GM21786 (cell line): ENCODE measurements around the gene ANKDD1A.

Experiments
- ATAC-seq: cut with Tn5 transposase; IDR thresholded peaks from one replicate; pipeline ENCODE4 v1.9.1; 2021; ENCODE audit not compliant: unreplicated experiment

The ANKDD1A gene

DNA sequence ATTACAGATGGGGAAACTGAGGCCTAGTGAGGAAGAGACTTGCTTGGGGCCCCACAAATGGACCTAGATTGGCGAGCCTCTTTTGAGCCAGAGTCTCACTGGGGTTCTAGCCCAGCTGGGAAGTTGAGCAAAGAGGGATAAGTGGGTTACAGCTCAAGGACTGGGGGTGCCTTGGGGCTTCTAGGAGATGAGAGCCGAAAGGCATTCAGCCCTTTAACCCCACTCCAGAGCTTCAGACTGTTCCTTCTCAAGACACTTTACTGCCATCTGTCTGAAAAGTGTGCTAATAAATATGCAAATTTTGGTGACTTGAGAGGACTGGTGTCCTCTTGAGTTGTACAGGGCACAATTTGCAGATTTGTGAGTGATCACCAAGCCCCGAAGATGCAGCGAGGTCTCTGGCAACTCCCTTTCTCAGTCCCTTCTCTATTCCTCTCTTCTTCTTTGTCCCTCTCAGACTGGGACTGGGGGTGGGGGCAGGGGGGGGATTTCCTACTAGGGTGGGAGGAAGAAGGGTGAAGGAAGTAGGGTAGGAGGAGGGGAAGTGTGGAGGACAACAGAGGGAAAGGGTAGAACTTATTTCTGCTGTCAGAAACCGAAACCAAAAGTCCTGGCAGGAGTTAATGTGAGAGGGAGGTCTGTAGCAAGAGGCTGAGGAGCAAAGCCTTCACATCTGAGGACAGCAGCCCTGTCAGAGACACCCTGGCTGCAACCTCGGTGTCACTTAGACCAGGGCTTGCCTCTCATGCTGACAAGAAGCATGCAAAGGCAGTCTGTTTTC, 16.2 kb upstream of the ANKDD1A start:
- peak; percentile 26 for ATAC-seq

DNA sequence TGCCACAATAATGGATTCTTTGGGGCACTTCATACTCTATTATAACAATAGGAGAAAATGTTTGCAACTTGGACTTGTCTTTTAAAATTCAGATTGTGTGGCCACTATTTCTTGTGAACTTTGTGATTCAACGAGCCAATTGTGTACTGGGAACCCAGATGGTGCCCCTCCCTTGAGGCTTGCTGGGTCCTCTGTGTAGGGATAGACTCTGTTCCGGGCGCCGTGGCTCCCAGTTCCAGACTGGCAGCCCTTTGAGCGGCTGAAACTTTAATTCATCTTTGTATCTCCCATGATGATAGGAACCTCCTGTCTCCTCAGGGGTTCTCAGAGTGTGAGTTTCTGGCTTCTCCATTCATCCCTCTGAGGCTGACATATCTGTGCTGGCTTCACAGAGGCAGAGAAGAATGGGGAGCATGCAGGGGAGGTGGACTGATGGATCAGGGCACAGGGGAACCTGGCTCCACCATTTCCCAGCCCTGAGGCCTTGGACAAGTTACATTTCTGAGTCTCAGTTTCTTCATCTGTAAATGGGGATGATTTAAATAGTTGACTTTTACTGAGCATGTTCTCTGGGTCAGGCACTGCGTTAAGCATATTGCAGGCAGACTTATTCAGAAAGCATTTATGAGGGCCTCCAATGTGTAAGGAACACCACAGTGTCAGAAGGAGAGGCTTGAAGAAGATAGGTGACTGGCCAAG, 15.2 kb upstream of the ANKDD1A start:
- no peak for ATAC-seq

DNA sequence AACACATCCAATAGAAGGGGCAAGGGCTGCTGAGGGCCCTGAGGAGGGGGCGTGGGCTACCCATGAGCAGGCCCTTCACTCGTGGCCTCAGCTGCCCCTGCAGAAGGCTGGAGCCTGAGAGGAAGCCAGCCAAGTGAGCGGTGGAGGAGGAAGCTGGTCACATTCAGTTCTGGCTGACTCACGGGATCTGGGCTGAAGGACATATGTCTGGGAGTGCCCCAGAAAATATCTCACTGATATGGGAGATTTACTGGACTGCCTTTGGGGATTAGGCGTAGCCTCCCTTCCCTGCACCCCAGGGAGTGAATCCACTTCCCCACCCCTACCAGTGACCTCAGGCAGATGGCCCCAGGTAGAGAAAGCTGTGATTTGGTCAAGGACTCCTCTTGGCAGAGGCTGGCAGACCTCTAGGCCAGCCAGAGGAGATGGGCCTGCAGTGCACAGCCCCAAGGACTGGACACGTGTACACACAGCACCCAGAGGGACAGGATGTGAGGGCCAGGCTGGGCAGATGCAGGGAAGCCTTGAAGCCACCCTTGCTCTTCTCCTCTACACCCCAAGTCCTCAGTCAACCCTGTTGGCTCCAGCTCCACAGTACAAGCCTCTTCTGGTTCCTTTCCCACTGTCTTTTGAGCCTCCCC, 14.2 kb upstream of the ANKDD1A start:
- ATAC-seq = no peak

DNA sequence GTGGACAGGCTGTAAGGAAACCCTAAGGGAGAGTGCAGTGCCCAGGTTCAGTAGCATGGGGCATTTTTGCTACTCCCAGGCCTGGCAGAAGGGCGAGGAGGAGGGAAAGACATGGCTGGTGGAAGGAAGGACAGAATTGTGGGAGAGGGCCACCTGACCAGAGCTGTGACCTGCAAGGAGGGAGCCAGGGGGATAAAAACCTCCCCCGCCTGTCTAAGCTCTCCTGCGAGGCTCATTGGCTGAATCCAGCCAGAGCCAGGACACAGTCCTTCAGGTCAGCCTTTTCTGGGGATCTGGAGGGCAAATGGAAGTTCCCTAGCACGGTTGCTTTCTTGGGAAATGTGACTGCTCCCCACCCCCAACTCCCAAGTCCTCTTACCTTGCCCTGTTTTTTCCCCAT, 13.3 kb upstream of the ANKDD1A start:
- no peak for ATAC-seq

DNA sequence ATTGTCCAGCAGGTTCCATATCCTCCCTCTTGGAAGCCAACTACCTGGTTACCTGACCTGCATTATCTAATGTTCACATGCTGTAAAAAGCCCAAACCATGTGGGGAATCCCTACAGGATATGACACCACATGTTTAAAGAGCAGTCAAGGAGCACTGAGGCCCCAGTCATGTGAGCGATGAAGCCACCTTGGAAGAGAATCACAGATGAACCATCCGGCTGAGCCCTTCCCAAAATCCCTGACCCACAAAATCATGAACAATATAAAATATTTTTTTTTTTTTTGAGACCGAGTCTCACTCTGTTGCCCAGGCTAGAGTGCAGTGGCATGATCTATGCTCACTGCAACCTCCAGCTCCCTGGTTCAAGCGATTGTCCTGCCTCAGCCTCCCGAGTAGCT, 10.6 kb upstream of the ANKDD1A start:
- ATAC-seq = no peak

DNA sequence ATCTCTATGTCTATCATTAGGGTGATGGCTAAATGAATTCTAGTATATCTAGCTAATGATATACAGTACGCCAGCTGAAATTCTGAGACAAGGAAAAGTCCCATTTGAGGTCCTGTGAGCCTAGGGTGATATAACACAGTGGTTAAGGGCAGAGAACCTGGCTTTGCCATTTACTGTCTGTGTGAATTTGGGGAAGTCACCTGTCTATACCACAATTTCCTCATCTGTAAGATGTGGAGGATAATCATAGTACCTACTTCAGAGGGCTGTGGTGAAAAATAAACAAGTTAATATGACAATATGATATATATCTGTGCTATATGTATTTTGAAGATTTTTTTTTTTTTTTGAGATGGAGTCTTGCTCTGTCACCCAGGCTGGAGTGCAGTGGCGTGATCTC, 9.8 kb upstream of the ANKDD1A start:
- ATAC-seq = no peak

DNA sequence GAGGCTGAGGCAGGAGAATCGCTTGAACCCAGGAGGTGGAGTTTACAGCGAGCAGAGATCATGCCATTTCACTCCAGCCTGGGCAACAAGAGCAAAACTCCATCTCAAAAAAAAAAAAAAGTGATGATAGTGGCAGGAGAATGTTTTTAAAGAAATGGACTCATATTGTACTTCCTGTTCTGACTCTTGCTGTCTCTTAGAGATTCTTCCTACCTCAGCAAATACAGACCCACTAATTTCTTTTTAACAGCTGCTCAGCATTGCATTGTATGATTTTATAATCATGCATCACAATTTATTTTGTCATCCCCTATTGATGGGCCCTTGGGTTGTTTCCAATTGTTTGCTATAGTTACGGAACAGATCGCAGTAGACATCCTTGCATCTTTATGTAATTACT, 8.8 kb upstream of the ANKDD1A start:
- no peak for ATAC-seq

DNA sequence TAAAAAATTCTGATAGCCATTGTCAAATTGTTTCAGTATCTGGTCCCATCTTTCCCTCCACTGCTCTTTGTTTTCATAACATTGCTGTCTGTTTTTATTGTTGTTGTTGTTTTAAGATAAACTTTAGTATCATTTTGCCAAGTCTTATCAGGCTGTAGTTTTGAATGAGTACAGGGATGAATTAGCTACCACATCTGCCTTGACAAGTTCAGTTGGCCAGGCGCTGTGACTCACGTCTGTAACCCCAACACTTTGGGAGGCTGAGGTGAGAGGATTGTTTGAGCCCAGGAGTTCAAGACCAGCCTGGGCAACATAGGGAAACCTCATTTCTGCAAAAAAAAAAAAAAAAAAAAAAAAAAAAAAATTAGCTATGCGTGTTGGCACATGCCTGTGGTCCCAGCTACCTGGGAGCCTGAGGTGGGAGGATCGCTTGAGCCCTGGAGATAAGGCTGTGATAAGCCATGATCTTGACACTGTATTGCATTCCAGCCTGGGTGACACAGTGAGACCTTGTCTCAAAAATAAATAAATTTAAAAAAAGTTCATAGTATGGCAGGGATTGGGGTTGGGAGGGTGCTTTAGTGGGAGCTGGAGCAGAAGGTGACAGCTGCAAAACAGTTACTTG, 8.3 kb upstream of the ANKDD1A start:
- no peak for ATAC-seq

DNA sequence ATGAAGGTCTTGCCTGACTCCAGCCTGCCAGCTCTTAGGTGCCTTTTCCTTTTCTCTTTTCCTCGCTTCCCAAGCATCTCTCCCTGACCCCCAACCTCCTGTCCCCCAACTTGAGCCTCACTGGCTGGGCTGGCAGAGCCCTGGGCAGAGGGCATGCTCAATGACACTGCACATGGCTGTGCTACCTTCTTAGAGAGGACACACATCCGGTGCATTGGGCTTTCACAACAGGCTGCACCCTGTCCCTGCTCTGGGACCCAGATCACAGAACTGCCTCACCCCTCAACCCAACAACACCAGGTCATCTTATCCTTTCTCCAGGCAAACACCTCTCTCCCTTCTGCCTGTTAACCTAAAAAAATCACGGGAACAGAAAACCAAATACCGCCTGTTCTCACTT, 7.5 kb upstream of the ANKDD1A start:
- ATAC-seq = no peak

DNA sequence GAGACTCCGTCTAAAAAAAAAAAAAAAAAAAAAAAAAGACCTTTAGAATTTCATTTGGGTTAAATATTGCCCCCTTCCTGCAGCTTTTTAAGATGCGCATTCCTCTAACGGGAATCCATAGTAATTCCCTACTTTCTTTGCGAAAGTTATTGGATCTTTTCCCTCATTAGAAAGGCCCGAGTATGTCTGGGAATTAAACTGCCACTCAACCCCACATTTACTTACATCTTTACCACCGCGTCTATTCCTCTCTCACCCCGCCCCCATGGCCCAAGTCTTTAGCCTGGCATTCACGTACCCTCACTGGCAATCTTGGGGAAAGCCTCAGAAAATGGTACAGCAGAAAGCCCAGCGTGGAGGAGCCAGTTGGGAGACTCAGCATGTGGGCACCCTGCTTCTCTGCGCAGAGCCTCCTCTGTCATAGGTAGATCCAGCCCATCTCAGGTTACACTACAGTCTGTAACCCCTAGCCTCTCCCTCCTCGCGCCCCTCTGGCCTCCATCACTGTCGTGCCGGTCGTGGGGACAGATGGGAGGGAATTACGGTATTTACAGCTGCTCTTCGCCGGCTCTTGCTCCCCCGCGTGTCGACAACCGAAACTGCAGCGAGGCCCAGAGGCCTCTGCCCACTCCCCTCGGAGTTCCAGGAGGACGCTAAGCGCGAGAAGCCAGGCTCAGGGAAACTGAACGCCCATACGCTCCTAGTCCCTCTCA, 6.4 kb upstream of the ANKDD1A start:
- no peak for ATAC-seq

DNA sequence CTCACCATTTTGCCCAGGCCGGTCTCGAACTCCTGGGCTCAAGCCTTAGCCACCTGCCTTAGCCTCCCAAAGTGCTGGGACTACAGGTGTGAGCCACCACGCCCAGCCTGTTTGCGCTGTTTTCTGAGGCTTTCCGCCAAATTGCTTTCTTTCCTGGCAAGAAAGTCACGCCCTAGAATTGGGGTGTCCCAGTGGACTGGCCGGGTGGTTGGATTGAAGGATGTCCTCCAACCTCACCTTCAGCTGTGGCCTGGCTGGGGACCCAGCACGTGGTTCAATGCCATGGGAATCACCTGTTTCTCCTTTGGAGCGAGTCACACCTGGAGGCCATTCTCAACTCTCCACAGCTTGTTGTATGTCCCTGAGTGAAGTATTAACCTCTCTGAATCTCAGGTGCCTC, 5.8 kb upstream of the ANKDD1A start:
- ATAC-seq = no peak

DNA sequence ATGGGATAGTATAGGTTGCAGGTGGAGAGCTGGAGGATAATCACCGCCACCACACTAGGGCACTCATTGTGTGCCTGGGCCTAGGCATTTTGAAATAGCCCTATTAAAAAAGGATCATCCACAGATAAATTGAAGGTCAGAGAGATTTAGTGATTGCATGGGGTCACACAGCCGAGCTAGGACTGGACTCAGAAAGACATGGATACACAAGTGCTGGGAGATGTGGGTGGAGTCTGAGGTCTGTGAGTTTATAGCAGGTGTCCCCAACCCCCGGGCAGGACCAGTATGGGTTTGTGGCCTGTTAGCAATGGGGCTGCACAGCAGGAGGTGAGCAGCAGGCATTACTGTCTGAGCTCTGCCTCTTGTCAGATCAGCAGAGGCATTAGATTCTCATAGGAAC, 5.3 kb upstream of the ANKDD1A start:
- ATAC-seq = no peak

DNA sequence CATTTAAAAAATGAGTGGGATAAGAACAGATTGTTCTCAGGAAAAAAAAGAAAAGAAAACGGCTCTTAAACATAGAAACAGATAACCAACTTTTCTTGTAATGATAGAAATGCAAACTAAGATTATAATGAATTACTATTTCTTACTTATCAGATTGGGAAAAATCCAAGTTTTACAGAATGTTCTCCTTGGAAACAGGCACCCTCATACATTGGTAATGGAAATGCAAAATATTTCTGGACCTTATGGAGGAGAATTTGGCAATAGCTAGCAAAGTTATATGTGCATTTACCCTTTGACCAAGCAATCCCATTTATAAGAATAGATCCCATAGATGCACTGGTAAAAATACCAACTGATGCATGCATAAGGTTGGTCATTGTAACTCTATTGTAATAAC, 3.7 kb upstream of the ANKDD1A start:
- no peak for ATAC-seq

DNA sequence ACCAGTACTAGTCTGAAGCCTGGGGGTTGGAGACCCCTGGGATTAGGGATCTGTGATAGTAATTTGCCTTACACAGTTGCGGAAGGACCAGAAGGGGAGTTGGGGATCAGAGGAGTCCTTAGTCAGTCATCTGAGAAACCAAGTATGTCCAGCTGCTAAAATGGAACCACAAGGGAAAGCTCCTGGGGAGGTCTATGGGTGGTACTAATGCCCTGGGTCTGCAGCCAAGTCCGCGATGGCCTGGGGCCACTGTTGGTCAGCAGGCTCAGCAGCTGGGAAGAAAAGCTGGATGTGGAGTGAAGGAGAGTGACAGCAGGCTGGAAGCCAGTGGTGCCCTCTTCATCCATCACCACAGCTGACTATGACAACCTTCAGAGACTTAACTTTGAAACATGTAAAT, 2.2 kb upstream of the ANKDD1A start:
- ATAC-seq = no peak

DNA sequence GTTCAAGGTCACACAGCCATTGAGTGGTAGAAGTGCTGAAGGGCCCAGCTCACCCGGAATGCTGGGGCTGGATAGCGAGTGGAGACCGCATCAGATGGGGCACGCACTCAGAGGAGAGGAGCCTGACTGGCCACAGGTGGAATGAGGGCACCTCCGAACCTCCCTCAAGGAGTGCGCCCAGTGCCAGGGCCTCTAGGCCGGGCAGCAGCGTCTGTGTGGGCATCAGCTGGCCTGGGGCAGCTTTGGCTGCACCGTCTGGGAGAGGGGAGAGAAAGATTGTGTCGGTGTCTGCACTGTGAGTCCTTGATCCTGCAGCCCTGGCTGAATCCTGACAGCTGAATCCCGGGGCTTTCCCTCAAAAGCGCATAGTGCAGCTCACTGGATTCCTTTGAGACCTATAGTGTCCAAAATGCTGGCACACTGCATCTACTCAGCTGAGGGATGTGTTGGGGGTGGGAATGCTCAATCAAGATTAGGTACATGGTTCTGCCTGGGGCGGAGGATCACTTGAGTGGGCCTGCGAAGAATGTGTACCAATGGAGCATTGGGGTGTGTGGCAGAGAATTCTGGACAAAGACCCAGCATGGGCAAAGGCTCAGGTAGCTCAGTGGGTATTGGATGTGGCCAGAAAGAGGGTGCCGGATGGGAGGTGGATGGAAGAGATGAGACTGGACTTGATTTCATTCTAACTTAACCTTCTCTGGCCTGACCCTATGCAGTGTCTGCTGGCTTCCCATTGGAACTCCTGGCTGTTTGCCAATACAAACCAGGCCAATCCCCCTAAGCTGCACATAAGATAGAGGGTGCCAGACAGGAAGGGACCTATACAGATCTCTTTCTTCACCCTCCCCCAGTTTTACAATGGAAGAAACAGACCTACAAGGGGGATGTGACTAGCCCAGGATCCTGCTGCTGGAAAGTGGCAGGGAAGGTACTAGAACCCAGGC, 950 bp downstream of the ANKDD1A start:
- ATAC-seq = no peak

DNA sequence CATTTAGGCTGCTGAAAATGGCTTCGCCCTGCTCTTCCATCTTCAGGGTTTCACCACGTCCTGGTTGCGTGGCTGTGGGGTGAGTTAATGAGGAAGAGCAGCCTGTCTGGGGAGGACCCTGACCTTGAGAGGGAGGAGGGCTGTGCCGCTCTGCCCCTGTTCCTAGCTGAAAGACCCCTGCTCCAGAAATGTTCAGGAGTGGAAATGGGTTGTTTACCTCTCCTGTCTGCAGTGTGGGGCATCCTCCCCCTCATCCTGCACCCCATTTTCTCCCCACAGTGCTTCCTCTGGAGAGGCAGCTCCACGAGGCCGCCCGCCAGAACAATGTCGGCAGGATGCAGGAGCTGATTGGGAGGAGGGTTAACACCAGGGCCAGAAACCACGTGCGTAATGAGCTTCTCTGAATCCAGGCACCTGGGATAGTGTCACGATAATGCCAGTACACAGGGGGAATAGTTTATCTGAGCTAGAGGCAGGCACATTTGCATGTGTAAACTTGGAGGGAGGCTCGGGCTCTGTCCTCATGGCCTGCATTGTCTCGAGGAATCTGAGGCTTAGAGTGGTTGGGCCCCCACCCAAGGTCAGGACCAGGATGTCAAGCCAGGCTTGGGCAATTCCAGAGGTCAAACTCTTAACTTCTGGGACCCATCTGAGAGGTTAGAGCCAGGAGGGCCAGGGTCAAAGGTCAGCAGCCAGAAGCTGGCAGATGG, 4.0 kb downstream of the ANKDD1A start:
- ATAC-seq = no peak

DNA sequence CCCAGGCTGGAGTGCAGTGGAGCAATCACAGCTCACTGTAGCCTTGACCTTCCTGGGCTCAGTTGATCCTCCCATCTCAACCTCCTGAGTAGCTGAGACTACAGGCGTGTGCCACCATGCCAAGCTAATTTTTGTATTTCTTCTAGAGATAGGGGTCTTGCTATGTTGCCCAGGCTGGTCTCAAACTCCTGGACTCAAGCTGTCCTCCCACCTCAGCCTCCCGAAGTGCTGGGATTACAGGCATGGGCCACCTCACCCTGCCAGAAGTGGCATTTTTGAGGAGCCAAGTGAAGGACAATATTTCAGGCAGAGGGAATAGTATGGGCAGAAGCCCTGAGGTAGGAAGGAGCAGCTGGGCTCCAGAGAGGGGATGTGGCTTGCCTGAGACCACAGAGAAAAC, 4.7 kb downstream of the ANKDD1A start:
- ATAC-seq = no peak

DNA sequence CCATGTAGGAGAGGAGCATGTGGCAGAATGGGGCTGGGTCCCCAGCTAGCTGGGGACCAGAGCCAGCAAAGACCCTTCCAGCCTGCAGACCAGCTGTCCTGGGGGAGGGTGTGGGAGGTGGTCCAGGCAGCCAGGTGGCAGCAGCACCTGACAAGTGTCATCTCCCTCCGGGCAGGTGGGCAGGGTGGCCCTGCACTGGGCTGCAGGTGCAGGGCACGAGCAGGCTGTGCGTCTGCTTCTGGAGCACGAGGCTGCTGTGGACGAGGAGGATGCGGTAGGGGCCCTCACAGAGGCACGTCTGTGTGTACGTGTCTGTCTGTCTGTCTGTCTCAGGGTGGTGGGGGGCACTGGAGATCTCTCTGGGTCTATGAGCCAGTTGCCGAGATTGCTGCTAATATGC, 5.5 kb downstream of the ANKDD1A start:
- no peak for ATAC-seq

DNA sequence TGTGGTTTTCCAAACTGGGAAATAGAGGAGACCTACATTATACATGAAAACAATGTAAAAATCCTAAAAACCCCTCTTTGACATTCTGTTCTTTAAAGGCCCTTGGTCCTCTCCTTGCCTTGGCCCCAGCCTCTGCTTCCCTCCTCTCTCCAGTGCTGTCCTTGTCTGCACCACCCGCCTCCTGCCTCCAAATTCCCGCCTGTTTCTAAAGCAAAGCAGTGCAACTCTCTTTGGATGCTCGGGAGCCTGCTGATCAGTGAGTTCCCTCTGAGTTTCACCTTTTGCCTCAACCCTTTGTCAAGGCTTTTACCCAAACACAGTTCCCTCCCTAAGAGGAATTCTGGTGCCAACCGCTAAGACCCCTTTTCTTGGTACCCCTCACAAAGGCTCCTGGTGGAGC, 8.0 kb downstream of the ANKDD1A start:
- no peak for ATAC-seq
